HG03066 (cell line): Measurements from ENCODE around the gene USP31.
"Not testable (repeated sequence)": the region's sequence is repeated elsewhere in the genome, so short reads cannot be mapped to it uniquely, and the experiment has no call there.

Experiments
- ATAC-seq: cut with Tn5 transposase; IDR thresholded peaks from one replicate; pipeline ENCODE4 v1.9.1; 2021; ENCODE audit warnings: low read depth; ENCODE audit not compliant: unreplicated experiment

Gene USP31

GRCh38 chr16:23101012-23101550, 48.2 kb downstream of the USP31 start:
- ATAC-seq, result no peak

- not testable (repeated sequence) for ATAC-seq
Measured at GRCh38 chr16:23096450-23096849, 52.8 kb downstream of the USP31 start.

- not testable (repeated sequence) for ATAC-seq
Measured at GRCh38 chr16:23094136-23094535, 55.1 kb downstream of the USP31 start.

GRCh38 chr16:23092801-23093117, 56.5 kb downstream of the USP31 start:
- no peak for ATAC-seq

- no peak for ATAC-seq
Measured at GRCh38 chr16:23092072-23092800, 57.0 kb downstream of the USP31 start.

GRCh38 chr16:23089111-23089510, 60.1 kb downstream of the USP31 start:
- ATAC-seq, result no peak

GRCh38 chr16:23088018-23088417, 61.2 kb downstream of the USP31 start:
- no peak for ATAC-seq

- ATAC-seq, result no peak
Measured at GRCh38 chr16:23085949-23086348, 63.3 kb downstream of the USP31 start.

GRCh38 chr16:23082161-23082788, 67.0 kb downstream of the USP31 start:
- ATAC-seq, result no peak

GRCh38 chr16:23081675-23082119, 67.6 kb downstream of the USP31 start:
- no peak for ATAC-seq

GRCh38 chr16:23080747-23081146, 68.5 kb downstream of the USP31 start:
- no peak for ATAC-seq

GRCh38 chr16:23080329-23080728, 68.9 kb downstream of the USP31 start:
- no peak for ATAC-seq

GRCh38 chr16:23079675-23080301, 69.5 kb downstream of the USP31 start:
- ATAC-seq, result no peak

- ATAC-seq, result no peak
Measured at GRCh38 chr16:23074423-23074822, 74.8 kb downstream of the USP31 start.

GRCh38 chr16:23072769-23073549, 76.3 kb downstream of the USP31 start:
- ATAC-seq, result no peak

- no peak for ATAC-seq
Measured at GRCh38 chr16:23072084-23072599, 77.1 kb downstream of the USP31 start.

GRCh38 chr16:23071196-23072083, 77.8 kb downstream of the USP31 start:
- ATAC-seq, result no peak

- no peak for ATAC-seq
Measured at GRCh38 chr16:23069844-23070243, 79.4 kb downstream of the USP31 start.

- no peak for ATAC-seq
Measured at GRCh38 chr16:23068079-23068736, 81.0 kb downstream of the USP31 start.
